Neural progenitor cell (in vitro differentiated cells): ENCODE data around the gene NR1H2.

ENCODE experiments used
- CTCF ChIP-seq: fragments of 200-600 bp; sonication (generic); IDR thresholded peaks from 2 replicates; pipeline ENCODE4 v1.5.1; 2017; ENCODE audit warnings: antibody characterized with exemption, mild to moderate bottlenecking
- EZH2 ChIP-seq: fragments of 200-600 bp; sonication (generic); IDR thresholded peaks from 2 replicates; pipeline ENCODE4 v1.6.1; 2017; ENCODE audit warnings: antibody characterized with exemption, mild to moderate bottlenecking, moderate library complexity

GRCh38 chr19:50416034-50416977 lies 40.0 kb downstream of the NR1H2 start:
- TF ChIP-seq CTCF (no peak), EZH2 (no peak)
